Muscle of leg (tissue), 11 donors: ENCODE results near the gene TPM1. TPM values are rescaled to one million over a fixed set of nuclear protein-coding genes. Genes with fewer than 3 reads are reported as not detected.
A peak's percentile ranks its signal among the peaks of the same experiment; 100 is the strongest.

Experiments used
- DNase-seq: peaks from one replicate; pipeline ENCODE4 v3.0.0; 2013
- H3K27ac ChIP-seq: one replicate; pipeline ENCODE4 v1.5.1; 2013; ENCODE audit warnings: mild to moderate bottlenecking, low read length, control low read depth
- H3K27me3 ChIP-seq: one replicate; pipeline ENCODE4 v1.6.1; 2013; ENCODE audit warnings: low read length; ENCODE audit not compliant: control insufficient read depth, insufficient read depth
- H3K36me3 ChIP-seq: one replicate; pipeline ENCODE4 v1.6.1; 2013; ENCODE audit warnings: low read length; ENCODE audit not compliant: control insufficient read depth, insufficient read depth
- H3K4me1 ChIP-seq: one replicate; pipeline ENCODE4 v1.6.1; 2013; ENCODE audit warnings: low read length; ENCODE audit not compliant: control insufficient read depth, insufficient read depth
- H3K4me3 ChIP-seq: one replicate; pipeline ENCODE4 v1.5.1; 2013; ENCODE audit warnings: low read length, control low read depth
- H3K9me3 ChIP-seq: replicated peaks from 2 replicates; pipeline ENCODE4 v1.6.1; 2013; ENCODE audit warnings: low read depth, low read length; ENCODE audit not compliant: control insufficient read depth
- WGBS: methylation state at CpG from one replicate; pipeline ENCODE4 v1.1.5; 2013; ENCODE audit warnings: missing lambda C conversion rate; ENCODE audit not compliant: insufficient coverage; 5-methylcytosine and 5-hydroxymethylcytosine counted together
- polyA plus RNA-seq, 8 donors: library from polyadenylated mRNA; unstranded; fragments of 120-200 nt; gene quantifications; one replicate each; pipeline versions ENCODE4 v1.2.1 to v1.2.3, GENCODE V29; 2013; ENCODE audit warnings: inconsistent platforms in 1 of 8, low replicate concordance in 1 of 8; ENCODE audit not compliant: insufficient read length in 8 of 8, insufficient read depth in 1 of 8
- total RNA-seq: library from RNA; stranded (reverse); fragments of 120-200 nt; gene quantifications from one replicate; pipeline ENCODE4 v1.2.4, GENCODE V29; 2013

Gene TPM1
- total and polyA plus RNA-seq, 9 donors: 1,893 to 5,870 (median 4,342) TPM

GRCh38 chr15:63044645-63045464 is 2.3 kb downstream of the TPM1 start:
- peaks cover 32% of the 10 kb centered on the region for H3K4me1 ChIP-seq
- peak; percentile 63 for DNase-seq

DNA sequence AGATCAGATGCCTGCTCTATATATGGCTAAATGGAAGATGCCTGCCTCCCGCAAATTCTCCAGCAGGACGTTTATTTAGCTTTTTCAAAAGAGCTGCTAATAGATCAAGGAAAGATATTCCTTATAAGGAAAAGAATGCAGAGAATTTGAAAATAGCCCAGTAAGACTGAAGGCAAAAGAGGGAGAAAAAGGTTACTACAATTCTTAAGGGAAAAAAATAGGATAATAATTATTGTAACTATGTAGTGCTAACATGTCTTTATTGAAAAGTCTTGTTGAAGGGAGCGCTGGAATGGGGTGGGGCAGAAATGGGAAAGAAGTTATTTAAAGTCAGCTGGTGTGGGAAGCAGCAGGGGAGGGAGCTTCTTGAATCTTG is 2.9 kb downstream of the TPM1 start:
- 60% methylated on average over 1 of the region's 3 CpGs for WGBS
- H3K27me3 ChIP-seq: peaks cover 42% of the 10 kb centered on the region
- H3K4me3 ChIP-seq: peak overlapping the region; percentile 55
- H3K4me1 ChIP-seq: peaks cover 36% of the 10 kb centered on the region
- peaks cover 16% of the 10 kb centered on the region for H3K36me3 ChIP-seq
- H3K27ac ChIP-seq: peak overlapping the region; percentile 84
- DNase-seq: no peak
- no peaks in the 10 kb centered on the region for H3K9me3 ChIP-seq

More at GRCh38 chr15:63044645-63045464, 2.3 kb downstream of the TPM1 start:
- Histone ChIP-seq H3K9me3 (no peaks in the 10 kb centered on the region), H3K27ac (peak overlapping the region; percentile 89), H3K4me3 (peak overlapping the region; percentile 55), H3K36me3 (peaks cover 12% of the 10 kb centered on the region), H3K27me3 (peaks cover 42% of the 10 kb centered on the region)
- whole genome bisulfite sequencing: 40% methylated on average over 1 of the region's 6 CpGs

GRCh38 chr15:63045879-63046278 is 3.3 kb downstream of the TPM1 start:
- Histone ChIP-seq H3K27me3 (peaks cover 42% of the 10 kb centered on the region), H3K36me3 (peaks cover 20% of the 10 kb centered on the region), H3K4me1 (peaks cover 38% of the 10 kb centered on the region), H3K27ac (peak overlapping the region; percentile 84), H3K9me3 (no peaks in the 10 kb centered on the region), H3K4me3 (peak overlapping the region; percentile 55)
- no peak for DNase-seq
- WGBS: no CpG with 5 or more reads among the region's 3 CpGs

GRCh38 chr15:63046917-63047760 is 4.6 kb downstream of the TPM1 start:
- H3K27me3 ChIP-seq: peaks cover 32% of the 10 kb centered on the region
- peak overlapping the region; percentile 55 for H3K4me3 ChIP-seq
- DNase-seq: no peak
- H3K4me1 ChIP-seq: peaks cover 35% of the 10 kb centered on the region
- 74% methylated on average over 4 of the region's 8 CpGs for WGBS
- peak overlapping the region; percentile 84 for H3K27ac ChIP-seq
- H3K9me3 ChIP-seq: no peaks in the 10 kb centered on the region
- H3K36me3 ChIP-seq: peaks cover 28% of the 10 kb centered on the region

- Histone ChIP-seq H3K27me3 (peaks cover 27% of the 10 kb centered on the region), H3K9me3 (no peaks in the 10 kb centered on the region), H3K4me1 (peaks cover 40% of the 10 kb centered on the region), H3K36me3 (peaks cover 28% of the 10 kb centered on the region), H3K4me3 (peak overlapping the region; percentile 55), H3K27ac (peak overlapping the region; percentile 84)
- DNase-seq: no peak
- 17% methylated on average over 12 of the region's 12 CpGs for WGBS
These were observed 5.2 kb downstream of the TPM1 start for GRCh38 chr15:63047792-63048114.

DNA sequence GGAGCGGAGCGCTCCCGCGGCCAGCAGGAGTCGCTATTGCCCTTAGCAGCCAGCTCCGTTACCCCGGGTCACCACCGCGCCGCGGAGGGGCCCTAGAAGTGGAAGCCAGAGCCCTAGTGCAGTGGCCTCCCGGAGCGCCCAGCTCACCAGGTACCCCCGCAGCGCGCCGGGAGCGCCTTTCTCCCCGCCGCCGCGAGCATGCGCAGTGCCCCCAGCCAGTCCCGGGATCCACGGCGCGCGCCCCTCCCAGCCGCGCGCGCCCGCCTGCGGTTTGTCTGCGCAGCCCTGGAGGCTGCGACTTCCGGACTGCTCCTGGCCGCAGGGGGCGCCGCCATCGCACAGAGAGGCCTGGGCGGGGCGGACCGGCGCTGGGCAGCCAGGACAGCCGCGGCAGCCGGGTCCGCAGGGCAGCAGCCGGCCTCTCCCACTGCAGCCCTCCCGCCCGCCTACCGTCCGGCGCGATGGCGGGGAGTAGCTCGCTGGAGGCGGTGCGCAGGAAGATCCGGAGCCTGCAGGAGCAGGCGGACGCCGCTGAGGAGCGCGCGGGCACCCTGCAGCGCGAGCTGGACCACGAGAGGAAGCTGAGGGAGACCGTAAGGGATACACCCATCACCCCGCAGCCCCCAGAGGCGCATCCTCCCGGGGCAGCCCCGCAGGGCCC is 5.7 kb downstream of the TPM1 start:
- peak overlapping the region; percentile 55 for H3K4me3 ChIP-seq
- peaks cover 44% of the 10 kb centered on the region for H3K4me1 ChIP-seq
- under 1% methylated on average over 63 of the region's 75 CpGs for WGBS
- DNase-seq: peak; percentile 95
- H3K27ac ChIP-seq: peak overlapping the region; percentile 84
- H3K36me3 ChIP-seq: peaks cover 33% of the 10 kb centered on the region
- H3K27me3 ChIP-seq: peaks cover 22% of the 10 kb centered on the region
- no peaks in the 10 kb centered on the region for H3K9me3 ChIP-seq

DNA sequence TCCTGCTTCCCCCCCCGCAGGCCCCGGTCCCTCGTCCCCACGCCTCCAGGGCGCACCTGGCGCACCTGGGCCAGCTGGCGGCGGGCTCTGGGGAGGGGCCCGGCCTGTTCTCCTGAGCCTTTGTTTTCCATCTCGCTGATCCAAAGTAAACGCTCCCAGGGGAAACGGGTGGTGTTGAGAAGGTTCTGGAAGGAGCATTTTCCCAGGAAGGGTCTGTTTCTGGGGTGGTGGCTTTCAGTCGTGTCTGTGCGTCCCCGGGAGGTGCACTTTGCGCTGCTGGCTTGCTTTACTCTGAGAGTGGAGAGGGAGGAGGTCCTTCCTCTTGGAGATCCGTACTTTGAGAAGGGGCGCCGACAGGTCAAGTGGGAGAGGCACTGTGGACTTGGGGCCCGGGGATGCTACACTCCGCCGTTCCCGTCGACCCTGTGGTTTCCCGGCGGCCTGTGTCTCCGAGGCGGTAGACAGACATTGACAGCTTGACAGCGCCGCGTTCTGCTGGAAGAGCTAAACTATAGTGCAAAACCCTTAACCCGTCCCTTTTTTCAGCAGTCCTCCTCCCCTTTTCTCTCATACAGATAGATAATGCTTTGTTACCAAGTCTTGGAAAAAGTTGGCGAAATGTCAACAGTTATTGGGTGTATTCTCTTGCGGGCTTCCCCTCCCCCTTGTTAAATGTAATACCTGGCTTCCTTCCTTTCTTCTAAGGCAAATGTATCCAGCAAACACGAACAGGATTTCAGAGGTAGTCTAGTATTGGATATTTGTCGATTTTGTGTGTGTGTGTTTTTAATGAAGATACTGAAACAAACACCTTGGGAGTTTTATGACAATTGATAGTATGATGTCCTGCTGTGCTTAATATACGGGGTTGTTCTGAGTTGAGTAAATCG is 6.5 kb downstream of the TPM1 start:
- Histone ChIP-seq H3K4me3 (peak overlapping the region; percentile 55), H3K36me3 (peaks cover 35% of the 10 kb centered on the region), H3K27me3 (peaks cover 14% of the 10 kb centered on the region), H3K9me3 (no peaks in the 10 kb centered on the region), H3K4me1 (peaks cover 43% of the 10 kb centered on the region), H3K27ac (peak overlapping the region; percentile 57)
- WGBS: 5% methylated on average over 27 of the region's 38 CpGs
- peak; percentile 83 for DNase-seq

GRCh38 chr15:63049783-63050371 is 7.3 kb downstream of the TPM1 start:
- peaks cover 7% of the 10 kb centered on the region for H3K27me3 ChIP-seq
- peak overlapping the region; percentile 57 for H3K27ac ChIP-seq
- H3K9me3 ChIP-seq: no peaks in the 10 kb centered on the region
- H3K4me3 ChIP-seq: peak overlapping the region; percentile 55
- DNase-seq: no peak
- peaks cover 31% of the 10 kb centered on the region for H3K36me3 ChIP-seq
- peaks cover 46% of the 10 kb centered on the region for H3K4me1 ChIP-seq
- 100% methylated on average over 2 of the region's 8 CpGs for WGBS

GRCh38 chr15:63050731-63051155 is 8.2 kb downstream of the TPM1 start:
- H3K4me3 ChIP-seq: no peak overlapping the region
- H3K9me3 ChIP-seq: no peaks in the 10 kb centered on the region

More at GRCh38 chr15:63050731-63051155, 8.2 kb downstream of the TPM1 start:
- H3K27ac ChIP-seq: peak overlapping the region; percentile 49
- peaks cover 48% of the 10 kb centered on the region for H3K4me1 ChIP-seq
- H3K36me3 ChIP-seq: peaks cover 28% of the 10 kb centered on the region
- H3K27me3 ChIP-seq: peaks cover 3% of the 10 kb centered on the region
- no peak for DNase-seq
